IPS-NIHi7 (cell line): Measurements from ENCODE around the gene GBP3.
"Not testable (repeated sequence)": the region's sequence is repeated elsewhere in the genome, so short reads cannot be mapped to it uniquely, and the experiment has no call there.

Experiments
- DNase-seq: peaks from one replicate; pipeline ENCODE4 v3.0.0; 2012; ENCODE audit warnings: mixed read lengths; ENCODE audit errors: extremely low spot score

The GBP3 gene

GRCh38 chr1:88979054-88979748 lies 43.5 kb downstream of the GBP3 start:
- DNase-seq = no peak

- DNase-seq = no peak
Measured at GRCh38 chr1:88976235-88976634, 46.4 kb downstream of the GBP3 start.

- not testable (repeated sequence) for DNase-seq
Measured at GRCh38 chr1:88974616-88975172, 48.0 kb downstream of the GBP3 start.

GRCh38 chr1:88973520-88974137 lies 49.0 kb downstream of the GBP3 start:
- peak; percentile 19 for DNase-seq

GRCh38 chr1:88961647-88962275 lies 60.9 kb downstream of the GBP3 start:
- DNase-seq = no peak

GRCh38 chr1:88961081-88961480 lies 61.6 kb downstream of the GBP3 start:
- DNase-seq = no peak
